Mucosa of descending colon (tissue), 3 donors: ENCODE data around the gene NT5C1A. TPM values are rescaled to one million over a fixed set of nuclear protein-coding genes. Genes with fewer than 3 reads are reported as not detected.

Source experiments
- ATAC-seq: fragments of 200-7000 bp; cut with Tn5 transposase; one replicate; pipeline ENCODE4 v1.9.1; 2020; ENCODE audit warnings: mild to moderate bottlenecking, moderate library complexity
- DNase-seq, 3 donors: peaks; one replicate each; pipeline ENCODE4 v3.0.0-alpha.2; 2020
- H3K36me3 ChIP-seq: fragments of 200-600 bp; one replicate; pipeline ENCODE4 v1.8.0; 2021; ENCODE audit warnings: low read depth, mild to moderate bottlenecking
- H3K4me1 ChIP-seq: fragments of 200-600 bp; one replicate; pipeline ENCODE4 v1.8.0; 2021; ENCODE audit warnings: low read depth, mild to moderate bottlenecking
- H3K4me3 ChIP-seq: fragments of 200-600 bp; one replicate; pipeline ENCODE4 v1.8.0; 2021; ENCODE audit warnings: mild to moderate bottlenecking
- H3K9me3 ChIP-seq: fragments of 200-600 bp; one replicate; pipeline ENCODE4 v1.8.0; 2021; ENCODE audit warnings: mild to moderate bottlenecking
- CTCF ChIP-seq: fragments of 200-600 bp; IDR thresholded peaks from one replicate; pipeline ENCODE4 v1.8.0; 2022; ENCODE audit warnings: antibody characterized with exemption, mild to moderate bottlenecking
- intact Hi-C, 2 donors: fragments of 100-400 bp; cut with DNase I in 1 of 2; cut with micrococcal nuclease in 1 of 2; formaldehyde crosslinking; loops; one replicate each; pipeline versions ENCODE4 v1.11.0 to v1.11.1; 2022; cut with DNase I, micrococcal nuclease
- total RNA-seq, 3 donors: library from RNA; stranded (reverse); fragmentation: NEBNext Ultra II Directional in 2 of 3; extraction: Animal tissue kit (Norgen Biotek cat#: 25700) in 2 of 3; gene quantifications; one replicate each; pipeline versions ENCODE4 v1.2.1 to v1.2.4, GENCODE V29; 2021 to 2023
- donor health status: DM: no; HTN: no; CAD: no; lungs with moderate emphysema.
- donor health status: DM: no; HTN: no; CAD: no.
- donor health status: DM: no; HTN: yes; CAD: no.

Gene NT5C1A
- total RNA-seq, 3 donors from 2014 or later, result 0.27 TPM; not detected in 2

- H3K9me3 ChIP-seq, result no peaks in the 10 kb centered on the region
- no peak for TF ChIP-seq CTCF
- no peaks in the 10 kb centered on the region for H3K4me1 ChIP-seq
- no peaks in the 10 kb centered on the region for H3K36me3 ChIP-seq
- ATAC-seq (no peak), DNase-seq (no peak)
- intact Hi-C loops, result no loop called here
- H3K4me3 ChIP-seq, result no peak overlapping the region
These were observed 28.4 kb upstream of the NT5C1A start for GRCh38 chr1:39700348-39700747.

- DNase-seq (no peak), ATAC-seq (no peak)
- intact Hi-C loops, result no loop called here
- TF ChIP-seq CTCF, result no peak
- H3K4me1 ChIP-seq, result no peaks in the 10 kb centered on the region
- no peak overlapping the region for H3K4me3 ChIP-seq
- H3K36me3 ChIP-seq, result no peaks in the 10 kb centered on the region
- no peaks in the 10 kb centered on the region for H3K9me3 ChIP-seq
These were observed 27.5 kb upstream of the NT5C1A start for GRCh38 chr1:39699419-39699818.

DNA sequence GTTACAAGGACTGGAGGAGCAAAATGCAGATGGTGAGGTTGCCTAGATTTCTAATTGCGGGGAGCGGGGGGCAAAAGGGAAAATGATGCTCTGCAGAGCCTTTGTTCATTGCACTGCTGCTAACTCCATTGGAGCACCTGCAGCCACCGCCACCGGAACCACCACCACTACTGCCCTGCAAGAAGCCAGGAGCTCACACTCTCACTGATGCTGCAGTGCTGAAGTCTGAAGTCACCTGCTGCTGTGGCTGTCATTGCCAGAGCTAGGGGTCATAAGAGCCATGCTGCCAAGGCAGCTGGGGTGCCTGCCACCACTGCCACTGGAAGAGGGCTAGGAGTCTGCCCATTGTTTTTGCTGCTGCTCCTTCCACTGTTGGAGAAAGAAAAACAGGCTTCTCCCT is 26.7 kb upstream of the NT5C1A start:
- H3K36me3 ChIP-seq, result no peaks in the 10 kb centered on the region
- intact Hi-C loops, result no loop called here
- ATAC-seq (no peak), DNase-seq (no peak)
- no peaks in the 10 kb centered on the region for H3K9me3 ChIP-seq
- no peaks in the 10 kb centered on the region for H3K4me1 ChIP-seq
- no peak for TF ChIP-seq CTCF
- H3K4me3 ChIP-seq, result no peak overlapping the region

DNA sequence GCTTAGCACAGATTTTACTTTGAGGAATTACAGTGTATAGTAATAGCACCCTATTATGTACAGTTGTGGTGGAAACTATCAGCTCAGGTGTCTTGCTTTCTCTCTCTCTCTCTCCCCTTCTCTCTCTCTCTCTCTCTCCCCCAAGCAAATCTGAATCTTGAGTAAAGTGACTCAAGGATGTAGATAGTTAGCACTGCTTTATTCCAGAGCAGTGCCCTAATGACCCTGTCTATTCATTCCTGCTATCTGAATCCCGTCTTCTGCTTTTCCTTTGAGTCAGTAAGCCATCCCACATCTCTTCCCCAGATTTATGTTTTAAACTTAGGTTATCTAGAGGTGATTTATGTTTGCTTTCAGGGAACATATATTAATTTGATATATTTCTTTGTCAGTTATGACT is 24.5 kb upstream of the NT5C1A start:
- no peaks in the 10 kb centered on the region for H3K36me3 ChIP-seq
- ATAC-seq (no peak), DNase-seq (no peak)
- TF ChIP-seq CTCF, result no peak
- no peak overlapping the region for H3K4me3 ChIP-seq
- peaks cover 10% of the 10 kb centered on the region for H3K4me1 ChIP-seq
- H3K9me3 ChIP-seq, result no peaks in the 10 kb centered on the region
- intact Hi-C loops, result no loop called here

- DNase-seq (no peak), ATAC-seq (no peak)
- intact Hi-C loops, result no loop called here
- H3K4me3 ChIP-seq, result no peak overlapping the region
- H3K4me1 ChIP-seq, result peaks cover 18% of the 10 kb centered on the region
- H3K9me3 ChIP-seq, result no peaks in the 10 kb centered on the region
- no peaks in the 10 kb centered on the region for H3K36me3 ChIP-seq
- no peak for TF ChIP-seq CTCF
These were observed 23.1 kb upstream of the NT5C1A start for GRCh38 chr1:39695016-39695415.

- H3K4me1 ChIP-seq, result peaks cover 18% of the 10 kb centered on the region
- no peaks in the 10 kb centered on the region for H3K9me3 ChIP-seq
- intact Hi-C loops, result no loop called here
- no peaks in the 10 kb centered on the region for H3K36me3 ChIP-seq
- H3K4me3 ChIP-seq, result no peak overlapping the region
- no peak for ATAC-seq
- no peak for TF ChIP-seq CTCF
- DNase-seq, result no peak
These were observed 22.1 kb upstream of the NT5C1A start for GRCh38 chr1:39694026-39694425.
